SK-N-MC (cell line): ENCODE results near the gene RAD21L1.

ENCODE experiments used
- EZH2 ChIP-seq: fragments of 200-600 bp; sonication (generic); IDR thresholded peaks from one replicate; pipeline ENCODE4 v1.6.1; 2017; ENCODE audit warnings: antibody characterized with exemption
- POLR2AphosphoS5 ChIP-seq: IDR thresholded peaks from 2 replicates; pipeline ENCODE4 v1.6.1; 2012; ENCODE audit warnings: mild to moderate bottlenecking, low read depth, low read length, borderline replicate concordance

GRCh38 chr20:1240549-1240948, 14.7 kb downstream of the RAD21L1 start:
- TF ChIP-seq POLR2AphosphoS5: no peak
- no peak for TF ChIP-seq EZH2
